Measurements from ENCODE around the gene VPS13D. TPM values are rescaled to one million over a fixed set of nuclear protein-coding genes. Genes with fewer than 3 reads are reported as not detected.

The VPS13D gene
- total RNA-seq, 1 experiment from 2014 or later = 29.0 TPM

- TF ChIP-seq ATF3 (CRISPR knock-in tag; conservative IDR thresholded peaks at IDR 0.05) = no peak
- no peak for TF ChIP-seq HMGA2 (CRISPR knock-in tag; IDR thresholded peaks at IDR 0.05)
- TF ChIP-seq HMGXB4 (CRISPR knock-in tag; IDR thresholded peaks at IDR 0.05) = no peak
- no peak for TF ChIP-seq SMAD3 (CRISPR knock-in tag; IDR thresholded peaks at IDR 0.05; ENCODE audit: borderline replicate concordance)
- no peak for TF ChIP-seq NFATC4 (CRISPR knock-in tag; IDR thresholded peaks at IDR 0.05)
Measured at GRCh38 chr1:12416744-12417143, 186.9 kb downstream of the VPS13D start (continued).

- peaks cover 18% of the 10 kb centered on the region for H3K36me3 Mint-ChIP-seq
- CTCF ChIA-PET = interaction anchor here (0.6 kb wide), 1 partner anchor 10 kb away, joined by 3 read pairs; no protein-coding TSS in a partner anchor
Measured at GRCh38 chr1:12417389-12417788, 187.6 kb downstream of the VPS13D start.

More at GRCh38 chr1:12417389-12417788, 187.6 kb downstream of the VPS13D start:
- Mint-ChIP-seq H3K4me3 (no peak overlapping the region), H3K4me1 (no peaks in the 10 kb centered on the region), H3K27ac (no peak overlapping the region), H3K27me3 (ENCODE audit: low read depth) (no peaks in the 10 kb centered on the region), H3K9me3 (no peaks in the 10 kb centered on the region)
- ATAC-seq (no peak), DNase-seq (ENCODE audit: low spot score) (no peak)
- POLR2A ChIA-PET = no interaction called here
- TF ChIP-seq ZNF232 (CRISPR knock-in tag; IDR thresholded peaks at IDR 0.05) (no peak), SMAD3 (CRISPR knock-in tag; IDR thresholded peaks at IDR 0.05; ENCODE audit: borderline replicate concordance) (no peak), SMAD4 (CRISPR knock-in tag; IDR thresholded peaks at IDR 0.05) (no peak), KAT7 (CRISPR knock-in tag; IDR thresholded peaks at IDR 0.05; ENCODE audit: borderline replicate concordance) (no peak), NFE2L1 (CRISPR knock-in tag; IDR thresholded peaks at IDR 0.05) (no peak), ZNF396 (CRISPR knock-in tag; IDR thresholded peaks at IDR 0.05; ENCODE audit: borderline replicate concordance) (no peak), HMGA2 (CRISPR knock-in tag; IDR thresholded peaks at IDR 0.05) (no peak), ERG (CRISPR knock-in tag; IDR thresholded peaks at IDR 0.05) (no peak), ATF3 (CRISPR knock-in tag; conservative IDR thresholded peaks at IDR 0.05) (no peak), EMX1 (CRISPR knock-in tag; IDR thresholded peaks at IDR 0.05) (no peak), USF2 (CRISPR knock-in tag; IDR thresholded peaks at IDR 0.05) (no peak), ZSCAN18 (CRISPR knock-in tag; IDR thresholded peaks at IDR 0.05) (no peak), ATF1 (CRISPR knock-in tag; IDR thresholded peaks at IDR 0.05) (no peak), STAT6 (CRISPR knock-in tag; conservative IDR thresholded peaks at IDR 0.05; ENCODE audit: low read depth) (no peak), ZNF317 (CRISPR knock-in tag; IDR thresholded peaks at IDR 0.05; ENCODE audit: borderline replicate concordance, low read depth) (no peak), FOXP4 (CRISPR knock-in tag; IDR thresholded peaks at IDR 0.05) (no peak)

All from WTC11 (cell line).